Mucosa of stomach (tissue), 1 donor: ENCODE data around the gene IKBKE.

Experiments used
- H3K27me3 ChIP-seq: one replicate; pipeline ENCODE4 v1.7.0; 2013; ENCODE audit warnings: mild to moderate bottlenecking, low read length; ENCODE audit not compliant: control insufficient read depth, insufficient read depth
- H3K36me3 ChIP-seq: one replicate; pipeline ENCODE4 v1.7.0; 2013; ENCODE audit warnings: low read length; ENCODE audit not compliant: control insufficient read depth, insufficient read depth
- H3K4me1 ChIP-seq: one replicate; pipeline ENCODE4 v1.7.0; 2013; ENCODE audit warnings: mild to moderate bottlenecking, low read length; ENCODE audit not compliant: control insufficient read depth, insufficient read depth
- H3K4me3 ChIP-seq: one replicate; pipeline ENCODE4 v1.7.0; 2013; ENCODE audit warnings: low read length
- H3K9ac ChIP-seq: one replicate; pipeline ENCODE4 v1.7.0; 2013; ENCODE audit warnings: mild to moderate bottlenecking, low read length, moderate library complexity
- H3K9me3 ChIP-seq: one replicate; pipeline ENCODE4 v1.7.0; 2013; ENCODE audit warnings: mild to moderate bottlenecking, low read length, moderate library complexity; ENCODE audit not compliant: control insufficient read depth
- donor health status: Pancreatic carcinoma.

IKBKE gene

GRCh38 chr1:206503591-206504362, 33.5 kb downstream of the IKBKE start:
- H3K36me3 ChIP-seq = no peaks in the 10 kb centered on the region
- no peak overlapping the region for H3K9ac ChIP-seq
- peaks cover 8% of the 10 kb centered on the region for H3K27me3 ChIP-seq
- no peak overlapping the region for H3K4me3 ChIP-seq
- peaks cover 35% of the 10 kb centered on the region for H3K4me1 ChIP-seq
- H3K9me3 ChIP-seq = no peaks in the 10 kb centered on the region

- Histone ChIP-seq H3K27me3 (peaks cover 8% of the 10 kb centered on the region), H3K4me1 (peaks cover 41% of the 10 kb centered on the region), H3K36me3 (no peaks in the 10 kb centered on the region), H3K9ac (no peak overlapping the region), H3K4me3 (no peak overlapping the region), H3K9me3 (no peaks in the 10 kb centered on the region)
Measured at GRCh38 chr1:206504363-206504713, 34.1 kb downstream of the IKBKE start.

GRCh38 chr1:206505702-206506355, 35.6 kb downstream of the IKBKE start:
- Histone ChIP-seq H3K4me1 (peaks cover 46% of the 10 kb centered on the region), H3K9ac (no peak overlapping the region), H3K4me3 (no peak overlapping the region), H3K27me3 (peaks cover 8% of the 10 kb centered on the region), H3K36me3 (no peaks in the 10 kb centered on the region), H3K9me3 (no peaks in the 10 kb centered on the region)

- Histone ChIP-seq H3K4me3 (no peak overlapping the region), H3K27me3 (peaks cover 8% of the 10 kb centered on the region), H3K9ac (peak overlapping the region; percentile 51), H3K36me3 (no peaks in the 10 kb centered on the region), H3K9me3 (no peaks in the 10 kb centered on the region), H3K4me1 (peaks cover 46% of the 10 kb centered on the region)
Measured at GRCh38 chr1:206506405-206507283, 36.4 kb downstream of the IKBKE start.

GRCh38 chr1:206507284-206508129, 37.2 kb downstream of the IKBKE start, which contains the start of gene RASSF5:
Gene RASSF5 (plus strand): TSS chr1:206507531. CDS start chr1:206507603, 72 bp downstream.
- peak within 1 kb of the TSS; percentile 53 for H3K9ac ChIP-seq

GRCh38 chr1:206508130-206508889, 38.0 kb downstream of the IKBKE start:
- Histone ChIP-seq H3K9ac (peak overlapping the region; percentile 53), H3K9me3 (no peaks in the 10 kb centered on the region), H3K4me3 (peak overlapping the region; percentile 20), H3K4me1 (peaks cover 58% of the 10 kb centered on the region), H3K27me3 (peaks cover 8% of the 10 kb centered on the region), H3K36me3 (no peaks in the 10 kb centered on the region)

More at GRCh38 chr1:206507284-206508129, 37.2 kb downstream of the IKBKE start, which contains the start of gene RASSF5:
- no peaks in the 10 kb centered on the region for H3K9me3 ChIP-seq
- H3K4me3 ChIP-seq = peak within 1 kb of the TSS; percentile 20
- no peaks in the 10 kb centered on the region for H3K36me3 ChIP-seq
- H3K27me3 ChIP-seq = peaks cover 8% of the 10 kb centered on the region
- H3K4me1 ChIP-seq = peaks cover 50% of the 10 kb centered on the region

- no peak overlapping the region for H3K4me3 ChIP-seq
- no peaks in the 10 kb centered on the region for H3K36me3 ChIP-seq
- H3K9ac ChIP-seq = peak overlapping the region; percentile 53
- no peaks in the 10 kb centered on the region for H3K9me3 ChIP-seq
- H3K4me1 ChIP-seq = peaks cover 58% of the 10 kb centered on the region
- peaks cover 8% of the 10 kb centered on the region for H3K27me3 ChIP-seq
Measured at GRCh38 chr1:206508956-206509355, 38.7 kb downstream of the IKBKE start.

- Histone ChIP-seq H3K36me3 (no peaks in the 10 kb centered on the region), H3K9ac (no peak overlapping the region), H3K27me3 (peaks cover 8% of the 10 kb centered on the region), H3K4me1 (peaks cover 61% of the 10 kb centered on the region), H3K4me3 (no peak overlapping the region), H3K9me3 (no peaks in the 10 kb centered on the region)
Measured at GRCh38 chr1:206509612-206510257, 39.5 kb downstream of the IKBKE start.

- H3K36me3 ChIP-seq = no peaks in the 10 kb centered on the region
- H3K9me3 ChIP-seq = no peaks in the 10 kb centered on the region
- peaks cover 8% of the 10 kb centered on the region for H3K27me3 ChIP-seq
- peaks cover 63% of the 10 kb centered on the region for H3K4me1 ChIP-seq
- no peak overlapping the region for H3K4me3 ChIP-seq
- H3K9ac ChIP-seq = no peak overlapping the region
Measured at GRCh38 chr1:206510371-206510770, 40.1 kb downstream of the IKBKE start.

GRCh38 chr1:206511362-206512057, 41.2 kb downstream of the IKBKE start:
- peak overlapping the region; percentile 5 for H3K4me3 ChIP-seq
- H3K4me1 ChIP-seq = peaks cover 63% of the 10 kb centered on the region
- H3K27me3 ChIP-seq = peaks cover 8% of the 10 kb centered on the region
- H3K36me3 ChIP-seq = no peaks in the 10 kb centered on the region
- peak overlapping the region; percentile 50 for H3K9ac ChIP-seq
- no peaks in the 10 kb centered on the region for H3K9me3 ChIP-seq
